ENCODE data around the gene ZNF775. TPM values are rescaled to one million over a fixed set of nuclear protein-coding genes. Genes with fewer than 3 reads are reported as not detected.

Gene ZNF775
- total RNA-seq, 1 donor from 2014 or later = 3.0 TPM

- Histone ChIP-seq H3F3A (ENCODE audit: low read depth) (peaks cover 10% of the 10 kb centered on the region), H4K20me1 (ENCODE audit: low read depth) (peaks cover 6% of the 10 kb centered on the region), H3K9ac (no peak overlapping the region), H3K4me1 (peaks cover 18% of the 10 kb centered on the region), H3K27me3 (peaks cover 50% of the 10 kb centered on the region), H3K4me2 (no peak overlapping the region), H2AFZ (replicated peaks) (no peak overlapping the region), H3K79me2 (ENCODE audit: low read depth) (no peaks in the 10 kb centered on the region), H3K9me3 (ENCODE audit: low read depth) (peaks cover 8% of the 10 kb centered on the region), H3K36me3 (no peaks in the 10 kb centered on the region), H3K27ac (no peak overlapping the region), H3K4me3 (no peak overlapping the region)
- H3K9me3 Mint-ChIP-seq = peaks cover 9% of the 10 kb centered on the region
- H3K27me3 Mint-ChIP-seq (ENCODE audit: insufficient read depth, low read depth) = peaks cover 32% of the 10 kb centered on the region
- no peaks in the 10 kb centered on the region for H3K36me3 Mint-ChIP-seq
- TF ChIP-seq CTCF (IDR thresholded peaks at IDR 0.05) (no peak), EZH2 (IDR thresholded peaks at IDR 0.05) (no peak), EZH2phosphoT487 (IDR thresholded peaks at IDR 0.05) (no peak)
- H3K4me1 Mint-ChIP-seq = peaks cover 18% of the 10 kb centered on the region
- no peak overlapping the region for H3K4me3 Mint-ChIP-seq
- no peak for DNase-seq (ENCODE audit: low spot score)
- no peak overlapping the region for H3K27ac Mint-ChIP-seq
Observed at GRCh38 chr7:150344299-150344698, 34.8 kb upstream of the ZNF775 start.

GRCh38 chr7:150345012-150345411 lies 34.1 kb upstream of the ZNF775 start:
- Histone ChIP-seq H3K9ac (no peak overlapping the region), H3K4me2 (no peak overlapping the region), H3F3A (ENCODE audit: low read depth) (peaks cover 10% of the 10 kb centered on the region), H3K27ac (no peak overlapping the region), H2AFZ (replicated peaks) (no peak overlapping the region), H3K79me2 (ENCODE audit: low read depth) (no peaks in the 10 kb centered on the region), H3K4me3 (no peak overlapping the region), H4K20me1 (ENCODE audit: low read depth) (peaks cover 6% of the 10 kb centered on the region), H3K4me1 (peaks cover 15% of the 10 kb centered on the region), H3K27me3 (peaks cover 43% of the 10 kb centered on the region), H3K36me3 (no peaks in the 10 kb centered on the region), H3K9me3 (ENCODE audit: low read depth) (peaks cover 8% of the 10 kb centered on the region)
- no peak for DNase-seq (ENCODE audit: low spot score)
- TF ChIP-seq CTCF (IDR thresholded peaks at IDR 0.05) = no peak
- no peak for TF ChIP-seq EZH2 (IDR thresholded peaks at IDR 0.05)
- no peak for TF ChIP-seq EZH2phosphoT487 (IDR thresholded peaks at IDR 0.05)
- Mint-ChIP-seq H3K27ac (no peak overlapping the region), H3K36me3 (no peaks in the 10 kb centered on the region), H3K27me3 (ENCODE audit: insufficient read depth, low read depth) (peaks cover 26% of the 10 kb centered on the region), H3K9me3 (peaks cover 9% of the 10 kb centered on the region), H3K4me3 (no peak overlapping the region), H3K4me1 (peaks cover 11% of the 10 kb centered on the region)

GRCh38 chr7:150346922-150347321 lies 32.2 kb upstream of the ZNF775 start:
- Histone ChIP-seq H3K4me2 (no peak overlapping the region), H3K36me3 (no peaks in the 10 kb centered on the region), H2AFZ (replicated peaks) (no peak overlapping the region), H3K4me1 (no peaks in the 10 kb centered on the region), H3K9ac (no peak overlapping the region), H3K4me3 (no peak overlapping the region), H4K20me1 (ENCODE audit: low read depth) (no peaks in the 10 kb centered on the region), H3K27me3 (peaks cover 24% of the 10 kb centered on the region), H3K79me2 (ENCODE audit: low read depth) (no peaks in the 10 kb centered on the region), H3K9me3 (ENCODE audit: low read depth) (peaks cover 8% of the 10 kb centered on the region), H3F3A (ENCODE audit: low read depth) (peaks cover 8% of the 10 kb centered on the region), H3K27ac (no peak overlapping the region)
- Mint-ChIP-seq H3K27me3 (ENCODE audit: insufficient read depth, low read depth) (peaks cover 25% of the 10 kb centered on the region), H3K27ac (no peak overlapping the region), H3K9me3 (peaks cover 9% of the 10 kb centered on the region), H3K36me3 (no peaks in the 10 kb centered on the region), H3K4me3 (no peak overlapping the region), H3K4me1 (peaks cover 4% of the 10 kb centered on the region)
- no peak for DNase-seq (ENCODE audit: low spot score)
- TF ChIP-seq EZH2phosphoT487 (IDR thresholded peaks at IDR 0.05) = no peak
- no peak for TF ChIP-seq CTCF (IDR thresholded peaks at IDR 0.05)
- TF ChIP-seq EZH2 (IDR thresholded peaks at IDR 0.05) = no peak
